Measurements from ENCODE around the gene SGCG.

DNA sequence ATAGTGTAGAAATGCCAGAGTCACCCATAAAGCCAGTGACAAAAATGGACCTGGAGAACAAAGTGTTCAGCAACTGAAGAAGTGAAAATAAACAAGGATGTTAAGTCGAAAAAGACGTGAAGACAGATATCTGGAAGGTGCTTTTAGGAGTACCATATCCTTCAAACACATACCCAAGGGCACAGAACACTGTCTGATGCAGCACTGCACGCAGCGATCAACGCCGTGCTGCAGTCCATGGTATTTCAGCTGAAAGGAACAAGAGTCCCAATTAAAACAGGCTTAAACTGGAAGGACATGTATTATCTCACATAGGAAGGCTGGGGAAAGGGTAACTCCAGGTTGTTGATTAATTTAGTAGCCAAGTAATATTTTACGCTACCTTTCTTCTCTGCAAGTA, 108.2 kb downstream of the SGCG start:
- no peak for TF ChIP-seq EZH2 (IDR thresholded peaks at IDR 0.05; ENCODE audit: borderline replicate concordance, insufficient read depth, low read length, poor library complexity, severe bottlenecking)
- TF ChIP-seq, protein P1, sequence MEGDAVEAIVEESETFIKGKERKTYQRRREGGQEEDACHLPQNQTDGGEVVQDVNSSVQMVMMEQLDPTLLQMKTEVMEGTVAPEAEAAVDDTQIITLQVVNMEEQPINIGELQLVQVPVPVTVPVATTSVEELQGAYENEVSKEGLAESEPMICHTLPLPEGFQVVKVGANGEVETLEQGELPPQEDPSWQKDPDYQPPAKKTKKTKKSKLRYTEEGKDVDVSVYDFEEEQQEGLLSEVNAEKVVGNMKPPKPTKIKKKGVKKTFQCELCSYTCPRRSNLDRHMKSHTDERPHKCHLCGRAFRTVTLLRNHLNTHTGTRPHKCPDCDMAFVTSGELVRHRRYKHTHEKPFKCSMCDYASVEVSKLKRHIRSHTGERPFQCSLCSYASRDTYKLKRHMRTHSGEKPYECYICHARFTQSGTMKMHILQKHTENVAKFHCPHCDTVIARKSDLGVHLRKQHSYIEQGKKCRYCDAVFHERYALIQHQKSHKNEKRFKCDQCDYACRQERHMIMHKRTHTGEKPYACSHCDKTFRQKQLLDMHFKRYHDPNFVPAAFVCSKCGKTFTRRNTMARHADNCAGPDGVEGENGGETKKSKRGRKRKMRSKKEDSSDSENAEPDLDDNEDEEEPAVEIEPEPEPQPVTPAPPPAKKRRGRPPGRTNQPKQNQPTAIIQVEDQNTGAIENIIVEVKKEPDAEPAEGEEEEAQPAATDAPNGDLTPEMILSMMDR (IDR thresholded peaks at IDR 0.05; ENCODE audit: poor library complexity, severe bottlenecking) = no peak
